ENCODE data around the gene RPL10. TPM values are rescaled to one million over a fixed set of nuclear protein-coding genes. Genes with fewer than 3 reads are reported as not detected.

RPL10 gene
- total RNA-seq: 1,937 TPM

DNA sequence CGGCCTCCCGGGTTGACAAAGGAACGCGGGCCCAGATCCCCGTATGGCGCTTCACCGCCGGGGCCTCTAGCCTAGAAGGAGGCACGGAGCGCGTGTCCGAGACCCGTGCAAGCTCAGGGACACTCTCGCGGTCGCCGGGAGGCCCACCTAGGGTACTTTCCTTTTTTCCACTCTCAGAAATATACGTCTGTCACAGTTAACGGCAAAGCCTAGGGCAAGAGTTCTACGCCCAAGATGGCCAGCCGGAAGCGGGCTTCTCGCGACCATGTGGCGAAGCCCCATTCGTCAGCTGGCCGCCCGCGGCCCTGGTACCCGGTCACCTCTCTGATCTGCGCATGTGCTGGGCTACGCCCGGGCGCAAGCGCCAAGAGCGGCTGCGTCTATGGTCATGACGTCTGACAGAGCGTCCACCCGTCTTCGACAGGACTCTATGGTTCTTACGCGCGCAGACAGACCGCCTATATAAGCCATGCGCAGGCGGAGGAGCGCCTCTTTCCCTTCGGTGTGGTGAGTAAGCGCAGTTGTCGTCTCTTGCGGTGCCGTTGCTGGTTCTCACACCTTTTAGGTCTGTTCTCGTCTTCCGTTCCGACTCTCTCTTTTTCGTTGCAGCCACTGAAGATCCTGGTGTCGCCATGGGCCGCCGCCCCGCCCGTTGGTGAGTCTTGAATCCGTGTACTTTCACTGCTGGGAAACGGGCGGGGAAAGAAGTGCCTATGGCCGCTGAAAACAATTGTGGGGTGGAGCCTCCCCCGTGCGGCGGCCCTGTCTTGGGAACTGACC, at the start of gene RPL10:
RPL10 (plus strand) TSS at position 490 of the 780 bp plus-strand sequence; CDS start at position 633, 143 bp downstream.
- DNase-seq (ENCODE audit: low spot score): peak; percentile 96

DNA sequence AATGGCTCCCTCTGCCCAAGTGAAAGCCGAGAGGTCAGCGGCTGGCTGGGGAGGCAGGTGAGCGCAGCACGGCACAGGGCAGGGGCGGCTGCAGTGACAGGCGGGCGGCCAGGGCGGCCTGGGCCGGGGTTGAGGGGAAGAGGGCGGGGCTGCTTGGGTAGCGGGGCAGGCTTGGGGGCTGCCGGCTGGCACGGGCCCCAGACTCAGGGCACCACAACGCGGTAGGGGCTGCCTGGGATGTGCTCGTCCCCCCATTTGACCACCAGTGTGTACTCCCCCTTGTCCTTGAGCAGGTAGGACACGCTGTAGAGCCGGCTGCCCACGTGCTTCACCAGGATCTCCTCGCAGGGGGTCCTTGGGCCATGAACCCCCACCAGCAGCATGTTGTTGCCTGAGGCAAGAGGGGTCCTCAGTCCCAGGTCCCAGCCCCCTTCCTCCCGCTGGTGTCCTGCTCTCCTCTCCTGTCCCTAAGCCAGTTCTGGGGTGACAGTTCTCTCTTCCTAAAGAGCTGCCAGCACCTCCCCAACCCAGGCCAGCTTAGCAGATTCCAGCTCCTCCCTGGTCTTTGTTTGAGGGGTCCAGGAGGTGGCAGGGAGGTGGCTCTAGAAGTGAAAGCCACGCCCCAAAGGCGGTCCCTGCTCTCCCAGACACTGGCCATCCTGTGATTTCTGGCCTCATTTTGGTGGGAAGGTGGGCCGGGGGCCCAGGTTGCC, 49.4 kb upstream of the RPL10 start:
- DNase-seq (ENCODE audit: low spot score): no peak

DNA sequence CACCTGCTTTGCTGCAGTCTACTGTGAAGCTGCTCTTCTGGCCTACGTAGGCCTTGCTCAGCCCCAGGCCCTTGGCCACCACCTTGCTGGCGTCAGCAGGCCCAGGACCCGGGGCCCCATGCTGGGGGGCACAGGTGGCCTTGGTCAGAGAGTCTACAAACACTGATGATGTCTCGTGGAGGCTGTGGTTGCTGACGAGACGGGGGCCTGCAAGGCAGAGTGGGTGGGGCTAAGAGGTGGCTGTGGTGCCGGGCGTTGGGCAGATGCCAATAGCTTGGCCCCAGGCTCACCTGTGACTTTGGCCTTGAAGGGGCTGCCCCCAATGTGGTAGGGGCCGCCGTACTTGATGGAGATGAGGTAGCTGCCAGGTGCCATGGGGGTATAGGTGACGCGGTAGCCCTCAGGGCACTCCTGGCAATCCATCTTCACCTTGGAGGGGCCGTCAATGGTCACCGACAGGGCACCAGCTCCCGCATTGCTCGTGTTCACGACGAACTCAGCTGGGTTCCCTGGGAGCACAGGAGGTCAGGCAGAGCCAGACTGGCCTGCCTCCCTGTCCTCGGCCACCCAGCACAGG, 48.7 kb upstream of the RPL10 start:
- DNase-seq (ENCODE audit: low spot score): no peak

DNA sequence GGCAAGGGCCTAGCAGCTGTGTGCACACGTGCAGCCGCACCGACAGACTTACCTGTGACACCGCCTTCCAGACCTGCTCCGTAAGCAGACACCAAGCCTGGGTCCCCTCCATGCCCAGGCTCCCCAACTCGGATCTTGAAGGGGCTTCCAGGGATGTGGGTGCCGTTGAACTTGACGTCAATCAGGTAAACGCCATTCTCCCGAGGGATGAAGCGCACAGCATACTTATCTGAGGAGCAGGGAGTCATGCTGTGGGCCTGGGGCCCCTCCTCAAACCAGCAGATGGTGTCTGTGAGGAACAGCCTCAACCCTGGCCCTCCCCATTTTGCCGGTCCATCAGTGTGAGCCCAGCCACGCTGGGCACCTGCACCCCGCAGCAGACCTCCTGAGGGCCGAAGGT, 48.2 kb upstream of the RPL10 start:
- DNase-seq (ENCODE audit: low spot score): no peak

DNA sequence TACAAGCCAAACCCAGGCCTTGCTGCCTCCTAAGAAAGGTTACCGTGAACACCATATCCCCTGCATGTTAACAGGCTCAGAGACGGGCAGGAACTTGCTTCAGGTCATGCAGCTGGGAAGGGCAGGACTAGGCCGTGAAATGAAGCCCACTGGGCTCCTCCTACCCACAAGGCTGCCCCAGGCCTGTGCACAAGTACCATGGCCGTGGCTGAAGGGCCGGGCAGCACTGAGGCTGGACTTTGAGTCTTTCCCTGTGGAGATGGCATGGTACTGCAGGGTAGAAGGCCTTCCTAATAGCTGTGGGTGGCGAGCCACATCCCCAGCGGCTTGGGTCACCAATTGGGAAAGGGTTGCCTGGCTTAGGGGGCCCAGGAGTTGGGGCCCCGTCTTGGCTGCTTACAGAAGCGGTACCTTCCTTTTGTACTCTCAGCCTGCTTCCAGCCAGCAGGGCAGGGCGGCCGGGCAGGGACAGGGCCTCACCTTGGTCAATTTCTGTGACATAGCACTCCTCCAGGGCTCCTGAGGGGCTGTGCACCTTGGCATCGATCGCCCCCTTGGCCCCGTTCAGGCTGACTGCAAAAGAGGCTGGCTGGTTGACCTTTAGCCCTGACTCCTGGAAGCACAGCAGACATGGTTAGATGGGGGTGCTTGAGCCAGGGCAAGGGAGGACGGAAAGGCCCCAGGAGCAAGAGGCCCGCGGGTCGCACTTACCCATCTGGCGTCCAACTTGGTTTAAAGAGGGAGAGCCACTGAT, 47.6 kb upstream of the RPL10 start:
- no peak for DNase-seq (ENCODE audit: low spot score)

DNA sequence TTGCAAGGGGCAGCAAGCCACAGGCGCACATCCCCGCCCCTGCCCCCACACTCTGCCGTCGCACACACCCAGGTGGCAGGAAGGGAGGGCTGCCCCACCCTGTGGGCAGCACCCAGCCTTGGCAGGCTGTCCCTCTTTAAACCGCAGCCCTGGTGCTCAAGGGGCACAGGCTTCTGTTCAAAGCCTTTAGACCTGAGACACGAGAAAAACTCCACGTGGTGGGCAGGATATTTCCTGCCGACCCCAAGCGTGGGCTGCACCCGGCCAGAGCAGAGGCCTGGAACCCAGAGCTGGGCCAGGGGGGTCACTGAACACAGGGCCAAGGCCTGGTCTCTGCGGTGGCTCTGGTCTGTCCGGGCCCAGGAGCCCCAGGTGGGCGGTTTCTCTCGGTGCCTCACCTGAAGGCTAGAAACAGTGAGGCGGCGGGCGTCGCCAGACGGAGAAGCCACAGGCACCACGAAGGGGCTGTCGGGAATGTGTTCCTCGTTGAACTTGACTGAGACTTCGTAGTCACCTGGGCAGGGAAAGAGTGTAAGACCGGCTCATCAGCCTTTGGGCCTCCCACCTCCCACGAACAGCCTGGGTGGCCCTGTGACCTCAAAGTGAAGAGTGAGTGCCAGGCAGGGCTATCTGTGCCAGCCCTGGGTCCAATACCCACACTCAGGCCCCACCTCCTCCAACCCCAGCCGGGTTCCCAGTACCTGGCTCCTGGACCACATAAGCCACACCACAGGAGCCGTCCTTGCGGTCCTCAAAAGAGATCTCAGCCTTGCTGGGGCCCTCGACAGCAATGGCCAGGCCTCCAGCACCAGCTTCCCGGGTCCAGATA, 46.8 kb upstream of the RPL10 start:
- no peak for DNase-seq (ENCODE audit: low spot score)

DNA sequence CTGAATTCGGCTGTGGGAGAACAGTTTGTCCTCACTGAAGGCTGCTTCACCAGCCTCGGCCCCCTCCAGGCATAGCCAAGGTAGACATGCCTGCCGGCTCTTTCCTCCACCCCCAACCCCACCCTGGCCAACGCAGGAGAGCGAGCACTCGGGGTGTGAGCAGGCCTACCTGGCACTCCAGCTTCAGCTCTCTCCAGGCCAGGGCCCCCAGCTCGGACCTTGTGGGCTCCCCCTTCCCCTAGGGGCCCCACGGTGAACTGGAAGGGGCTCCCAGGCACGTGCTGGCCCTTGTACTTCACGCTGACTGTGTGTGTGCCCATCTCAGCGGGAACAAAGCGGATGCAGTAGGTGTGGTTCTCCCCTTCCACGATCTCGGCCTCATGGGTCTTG, 46.2 kb upstream of the RPL10 start:
- DNase-seq (ENCODE audit: low spot score): no peak

DNA sequence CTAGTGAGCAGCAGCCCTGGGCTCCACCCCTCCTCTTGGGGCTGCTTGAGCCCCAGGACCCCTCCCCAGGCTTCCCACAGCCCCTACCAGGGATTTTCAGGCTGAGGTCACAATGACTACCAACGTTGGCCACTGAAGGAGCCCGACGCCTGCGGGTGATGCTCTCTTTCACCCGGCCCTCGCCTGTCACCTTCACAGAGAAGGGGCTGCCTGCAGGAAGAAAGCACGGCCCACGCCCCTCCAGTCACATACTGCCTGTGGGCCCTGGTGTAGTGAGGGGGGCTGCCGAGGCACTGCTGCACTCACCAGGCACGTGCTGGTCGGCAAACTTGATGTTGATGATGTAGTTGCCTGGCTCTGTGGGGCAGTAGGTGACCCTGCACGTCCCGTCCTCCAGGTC, 45.7 kb upstream of the RPL10 start:
- no peak for DNase-seq (ENCODE audit: low spot score)

DNA sequence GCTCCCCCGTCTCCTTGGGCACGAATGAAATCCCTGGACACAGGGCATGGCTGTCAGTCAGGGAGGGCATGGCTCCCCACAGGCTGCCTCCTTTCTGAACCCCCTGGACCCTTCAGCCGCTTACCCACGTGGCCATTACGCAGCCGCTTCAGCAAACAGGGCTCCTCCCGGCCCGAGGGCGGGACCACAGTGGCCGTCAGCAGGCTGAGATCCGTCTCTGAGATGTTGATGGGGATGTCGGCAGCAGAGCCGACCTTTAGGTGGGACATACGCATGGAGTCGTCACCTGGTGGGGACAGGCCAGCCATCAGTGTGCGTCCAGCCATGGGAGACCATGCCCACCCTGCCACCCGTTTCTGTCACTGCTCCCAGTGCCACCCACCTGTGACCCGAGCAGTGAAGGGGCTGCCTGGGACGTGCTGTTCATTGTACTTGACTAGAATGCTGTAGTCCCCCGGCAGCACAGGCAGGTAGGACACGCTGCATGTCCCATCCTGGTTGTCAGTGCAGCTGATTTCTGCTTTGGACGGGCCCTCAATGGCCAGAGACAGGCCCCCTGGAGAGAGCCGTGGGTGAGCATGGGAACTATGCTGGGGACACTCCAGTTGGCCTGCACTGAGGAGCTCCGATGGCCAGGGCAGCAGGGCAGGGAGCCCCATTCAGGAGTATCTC, 44.9 kb upstream of the RPL10 start:
- DNase-seq (ENCODE audit: low spot score): no peak

DNA sequence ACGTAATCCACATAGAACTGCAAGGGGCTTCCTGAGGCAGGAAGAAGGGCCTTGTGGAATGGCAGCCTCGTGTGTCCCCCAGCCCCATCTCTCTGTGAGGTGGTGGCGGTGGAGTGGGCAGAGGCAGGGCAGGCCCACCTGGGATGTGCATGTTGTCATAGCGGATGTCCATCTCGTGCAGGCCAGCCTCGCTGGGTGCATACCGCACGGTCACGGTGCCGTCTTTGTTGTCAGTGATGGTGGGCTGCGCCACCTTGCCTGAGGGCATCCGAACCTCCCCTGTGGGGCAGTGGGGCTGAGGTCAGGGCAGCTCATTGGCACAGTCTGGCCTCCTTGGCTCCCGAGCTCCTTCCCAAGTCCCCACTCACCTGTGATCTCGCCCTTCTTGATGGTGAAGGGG, 44.2 kb upstream of the RPL10 start:
- no peak for DNase-seq (ENCODE audit: low spot score)

DNA sequence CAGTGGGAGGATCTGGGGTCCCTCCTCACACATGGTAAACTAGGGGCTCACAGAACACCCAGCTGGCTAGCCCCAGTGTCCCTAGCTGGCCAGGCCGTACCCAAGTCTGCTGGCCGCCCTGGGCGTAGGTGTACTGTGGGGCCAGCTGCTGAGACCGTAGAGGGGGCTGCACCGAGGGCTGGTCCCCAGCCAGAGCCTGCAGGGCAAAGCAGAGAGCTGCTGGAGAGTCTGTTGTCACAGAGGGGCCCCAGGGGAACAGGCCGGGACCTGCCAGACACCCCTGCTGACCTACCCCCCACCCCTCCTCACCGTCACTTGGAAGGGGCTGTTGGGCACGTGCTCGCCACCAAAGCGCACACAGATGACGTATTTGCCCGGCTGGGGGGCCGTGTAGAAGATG, 43.7 kb upstream of the RPL10 start:
- no peak for DNase-seq (ENCODE audit: low spot score)

DNA sequence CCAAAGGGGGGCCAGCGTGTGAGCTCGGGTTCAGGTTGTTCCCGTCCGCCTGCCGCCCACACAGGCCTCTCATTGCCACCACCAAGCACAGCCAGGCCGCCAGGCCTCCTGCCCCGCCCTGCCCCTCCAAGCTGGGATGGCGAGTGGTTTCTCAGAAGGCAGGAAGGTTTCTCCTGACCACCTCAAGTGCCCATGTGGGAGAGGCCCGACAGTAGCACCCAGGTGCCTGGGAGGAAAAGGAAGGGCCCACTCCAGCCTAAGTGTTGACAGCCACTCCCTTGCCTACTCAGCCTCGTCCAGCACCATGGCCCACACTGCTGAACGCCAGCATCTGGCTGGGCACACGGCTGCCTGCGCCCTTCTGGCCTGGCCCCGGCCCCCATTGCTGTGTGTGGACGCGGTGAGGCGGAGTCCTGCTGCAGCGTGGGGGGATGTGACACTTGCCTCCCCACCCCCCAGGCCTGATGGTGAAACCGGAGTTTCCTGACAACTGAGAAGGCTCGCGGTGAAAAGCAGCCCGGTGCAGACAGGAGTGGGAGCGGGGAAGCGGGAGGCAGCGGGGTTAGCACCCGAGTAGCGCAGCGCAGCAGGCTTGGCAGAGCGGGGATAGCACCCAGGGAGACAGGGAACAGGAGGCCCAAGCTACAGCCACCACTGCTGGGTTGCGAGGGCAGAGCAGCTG, 42.9 kb upstream of the RPL10 start:
- no peak for DNase-seq (ENCODE audit: low spot score)

DNA sequence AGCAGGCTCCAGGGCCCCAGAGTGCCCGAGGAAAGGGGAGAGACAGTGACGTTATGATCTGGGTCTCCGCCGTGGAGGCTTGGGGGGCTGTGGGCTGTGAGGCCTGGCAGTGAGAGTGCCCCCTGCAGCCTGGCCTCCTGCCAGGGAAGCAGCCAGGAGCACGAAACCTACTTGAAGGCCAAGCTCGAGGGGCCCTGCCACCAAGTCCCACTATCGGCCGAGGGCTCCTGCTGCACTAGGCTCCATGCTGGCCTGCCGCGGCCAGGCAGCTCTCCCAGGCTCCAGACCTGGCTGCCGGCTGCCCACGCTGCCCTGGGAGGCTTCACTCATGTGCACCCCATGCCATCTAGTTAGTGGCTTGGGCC, 42.4 kb upstream of the RPL10 start:
- DNase-seq (ENCODE audit: low spot score): no peak

DNA sequence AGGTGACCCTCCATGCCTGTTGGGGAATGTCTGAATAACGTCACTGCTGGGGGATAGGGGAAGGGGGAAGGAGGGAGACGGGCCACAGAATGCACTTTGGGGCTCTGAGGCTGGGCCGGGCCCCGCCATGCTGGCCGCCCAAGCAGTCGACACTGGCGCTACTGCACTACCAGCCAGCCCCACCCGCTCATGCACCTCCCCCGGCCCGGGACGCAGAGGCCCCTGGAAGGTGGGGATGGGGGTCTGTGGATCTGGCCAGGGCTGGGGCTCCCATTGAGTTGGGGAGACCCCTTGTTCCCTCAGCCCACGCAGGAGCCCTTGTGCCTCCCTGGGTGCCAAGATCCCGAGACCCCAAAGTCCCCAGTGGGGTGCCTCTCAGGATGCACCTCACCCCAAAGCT, 41.6 kb upstream of the RPL10 start:
- DNase-seq (ENCODE audit: low spot score): no peak

DNA sequence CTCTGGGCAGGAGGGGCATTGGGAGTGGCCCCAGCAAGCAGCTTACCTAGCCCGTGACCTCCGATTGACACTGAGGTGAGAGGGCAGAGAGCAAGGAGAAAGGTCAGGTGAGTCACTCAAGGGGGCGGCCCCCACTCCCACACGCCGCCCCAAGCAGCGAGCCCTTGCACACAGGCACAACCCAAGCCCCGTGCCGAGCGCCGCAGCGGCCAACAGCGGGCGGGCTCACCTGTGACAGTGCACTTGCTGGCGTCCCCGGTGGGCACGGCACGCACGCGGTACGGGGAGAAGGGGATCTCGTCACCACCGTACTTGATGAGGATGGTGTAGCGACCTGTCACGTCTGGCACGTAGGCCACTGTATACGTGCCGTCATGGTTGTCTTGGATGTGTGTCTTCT, 41.0 kb upstream of the RPL10 start:
- DNase-seq (ENCODE audit: low spot score): no peak

DNA sequence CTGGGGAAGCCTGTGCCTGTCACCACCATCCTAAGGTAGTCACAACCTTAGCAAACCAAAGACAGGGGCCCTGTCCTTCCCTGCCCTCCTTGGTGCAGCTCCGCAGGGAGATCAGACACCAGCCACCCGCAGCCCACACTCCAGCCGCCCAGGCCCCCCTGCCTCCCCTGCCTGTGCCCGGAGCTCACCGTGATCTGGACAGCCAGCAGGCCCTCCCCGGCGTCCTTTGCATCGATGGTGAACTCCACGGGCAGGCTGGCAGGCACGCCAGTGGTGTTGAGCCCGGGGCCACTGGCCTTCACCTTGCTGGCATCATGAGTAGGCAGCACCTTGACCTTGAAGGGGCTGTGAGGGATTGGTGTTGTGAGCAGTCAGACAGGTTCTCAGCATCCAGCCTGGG, 40.2 kb upstream of the RPL10 start:
- no peak for DNase-seq (ENCODE audit: low spot score)

DNA sequence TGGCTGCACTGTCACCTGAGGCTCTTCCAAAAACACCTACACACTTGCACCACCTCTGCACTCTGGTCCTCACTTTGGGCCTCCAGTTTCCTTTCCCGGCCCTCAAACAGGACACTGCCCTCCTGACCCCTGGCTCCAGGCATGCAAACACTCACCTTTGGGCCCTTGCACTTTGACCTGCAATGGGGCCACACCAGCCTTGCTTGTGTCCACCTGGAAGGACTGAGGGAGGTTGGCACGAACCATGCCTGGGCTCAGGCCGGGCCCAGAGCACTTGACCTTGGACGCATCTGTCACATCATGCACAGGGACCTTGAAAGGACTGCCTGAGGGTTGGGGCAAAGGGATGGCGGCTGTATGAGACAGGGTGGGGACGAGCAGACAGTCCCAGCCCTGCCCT, 39.3 kb upstream of the RPL10 start:
- no peak for DNase-seq (ENCODE audit: low spot score)

DNA sequence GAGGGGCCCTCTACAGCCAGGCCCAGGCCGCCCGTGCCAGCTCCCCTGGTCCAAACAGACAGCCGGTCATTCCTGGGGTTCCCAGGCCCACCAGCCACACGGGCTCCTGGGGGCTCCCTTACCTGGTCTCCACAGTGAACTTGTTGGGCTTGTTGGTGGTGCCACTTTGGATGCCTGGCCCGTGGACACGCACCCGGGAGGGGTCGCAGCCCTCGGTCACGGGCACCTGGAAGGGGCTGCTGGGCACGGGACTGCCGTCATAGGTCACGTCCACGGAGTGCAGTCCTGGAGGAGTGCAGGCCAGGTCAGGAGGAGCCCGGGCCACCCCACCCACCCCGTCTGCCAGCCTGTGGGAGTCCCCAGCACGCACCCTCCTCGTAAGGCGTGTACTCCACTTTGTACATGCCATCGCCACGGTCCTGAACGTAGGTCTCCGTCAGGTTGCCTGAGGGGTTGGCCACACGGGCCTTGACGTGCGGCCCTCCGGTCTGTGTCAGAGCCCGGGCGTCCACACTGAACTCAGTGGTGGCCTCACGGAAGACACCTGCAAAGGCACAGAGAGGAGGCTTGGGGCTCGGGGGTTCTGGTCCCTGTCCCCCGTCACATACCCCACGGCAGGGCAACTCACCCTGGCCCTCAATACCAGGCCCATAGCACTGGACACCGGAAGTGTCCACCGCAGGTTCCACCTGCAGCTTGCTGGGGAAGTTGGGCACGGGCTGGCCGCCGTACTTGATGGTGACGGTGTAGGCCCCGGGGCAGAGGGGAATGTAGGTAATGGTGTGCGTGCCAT, 38.6 kb upstream of the RPL10 start:
- no peak for DNase-seq (ENCODE audit: low spot score)

DNA sequence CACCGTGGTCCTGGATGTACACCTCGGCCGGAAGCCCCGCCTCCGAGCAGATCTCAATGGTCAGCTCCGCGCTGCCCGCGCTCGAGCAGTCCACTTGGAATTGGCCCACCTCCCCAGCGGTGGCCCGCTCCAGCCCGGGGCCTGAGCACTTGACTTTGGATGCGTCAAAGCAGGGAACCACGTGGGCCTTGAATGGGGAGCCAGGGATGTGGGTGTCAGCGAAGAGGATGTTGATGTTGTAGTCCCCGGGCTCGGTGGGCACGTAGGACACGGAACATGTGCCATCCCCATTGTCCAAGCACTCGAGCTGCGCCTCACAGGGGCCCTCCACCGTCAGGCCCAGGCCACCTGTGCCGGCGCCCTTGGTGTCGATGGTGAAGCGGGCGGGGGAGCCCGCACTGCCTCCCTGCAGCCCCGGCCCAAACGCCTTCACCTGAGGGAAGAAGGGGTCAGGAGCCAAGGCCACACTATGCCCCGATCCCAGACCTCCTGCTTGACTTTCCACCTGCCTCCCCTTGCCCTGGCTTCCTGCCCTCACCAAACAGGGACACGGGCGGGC, 37.9 kb upstream of the RPL10 start:
- no peak for DNase-seq (ENCODE audit: low spot score)
